ENCODE data around the gene SLC10A7.

SLC10A7 gene

GRCh38 chr4:146278986-146279385 is 242.8 kb downstream of the SLC10A7 start:
- Histone ChIP-seq H3K27ac (ENCODE audit: low read depth in 2 of 2, low read length in 2 of 2) (no peak overlapping the region), H3K4me1 (ENCODE audit: control insufficient read depth in 2 of 2, insufficient read depth in 2 of 2, low read length in 2 of 2) (no peaks in the 10 kb centered on the region), H3K27me3 (ENCODE audit: control insufficient read depth in 2 of 2, insufficient read depth in 2 of 2, low read length in 2 of 2) (no peaks in the 10 kb centered on the region), H3K4me3 (ENCODE audit: low read length in 2 of 2) (no peak overlapping the region), H3K9ac (ENCODE audit: low read depth in 1 of 2, low read length in 2 of 2) (no peak overlapping the region), H3K9me3 (ENCODE audit: control insufficient read depth in 2 of 2, low read length in 2 of 2) (no peaks in the 10 kb centered on the region), H3K36me3 (ENCODE audit: control insufficient read depth in 2 of 2, insufficient read depth in 2 of 2, low read length in 2 of 2) (no peaks in the 10 kb centered on the region)

GRCh38 chr4:146275370-146275769 is 246.4 kb downstream of the SLC10A7 start:
- no peak overlapping the region for H3K4me3 ChIP-seq (ENCODE audit: low read length in 2 of 2)
- H3K27ac ChIP-seq (ENCODE audit: low read depth in 2 of 2, low read length in 2 of 2): no peak overlapping the region
- no peak overlapping the region for H3K9ac ChIP-seq (ENCODE audit: low read depth in 1 of 2, low read length in 2 of 2)
- H3K27me3 ChIP-seq (ENCODE audit: control insufficient read depth in 2 of 2, insufficient read depth in 2 of 2, low read length in 2 of 2): no peaks in the 10 kb centered on the region
- H3K4me1 ChIP-seq (ENCODE audit: control insufficient read depth in 2 of 2, insufficient read depth in 2 of 2, low read length in 2 of 2): no peaks in the 10 kb centered on the region
- H3K36me3 ChIP-seq (ENCODE audit: control insufficient read depth in 2 of 2, insufficient read depth in 2 of 2, low read length in 2 of 2): no peaks in the 10 kb centered on the region
- H3K9me3 ChIP-seq (ENCODE audit: control insufficient read depth in 2 of 2, low read length in 2 of 2): no peaks in the 10 kb centered on the region

DNA sequence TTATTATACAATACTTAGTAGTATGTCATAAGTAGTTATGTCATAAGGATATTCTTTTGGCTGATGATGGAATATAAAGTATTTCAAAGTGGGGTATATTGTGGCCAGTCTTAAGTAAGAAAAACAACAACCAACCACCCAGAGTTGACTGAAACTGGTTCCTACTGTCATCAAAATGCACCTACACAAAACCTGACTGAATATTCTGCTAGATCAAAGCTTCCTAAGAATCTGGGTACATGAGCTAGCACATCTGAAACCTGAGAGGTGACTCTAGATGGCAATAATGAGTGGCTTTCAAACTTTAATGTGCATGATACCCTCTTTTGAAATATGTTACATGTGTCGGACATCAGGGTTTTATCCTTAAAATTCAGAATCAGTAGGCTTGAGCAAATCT is 247.0 kb downstream of the SLC10A7 start:
- Histone ChIP-seq H3K9ac (ENCODE audit: low read depth in 1 of 2, low read length in 2 of 2) (no peak overlapping the region), H3K27me3 (ENCODE audit: control insufficient read depth in 2 of 2, insufficient read depth in 2 of 2, low read length in 2 of 2) (no peaks in the 10 kb centered on the region), H3K9me3 (ENCODE audit: control insufficient read depth in 2 of 2, low read length in 2 of 2) (no peaks in the 10 kb centered on the region), H3K27ac (ENCODE audit: low read depth in 2 of 2, low read length in 2 of 2) (no peak overlapping the region), H3K4me3 (ENCODE audit: low read length in 2 of 2) (no peak overlapping the region), H3K36me3 (ENCODE audit: control insufficient read depth in 2 of 2, insufficient read depth in 2 of 2, low read length in 2 of 2) (no peaks in the 10 kb centered on the region), H3K4me1 (ENCODE audit: control insufficient read depth in 2 of 2, insufficient read depth in 2 of 2, low read length in 2 of 2) (no peaks in the 10 kb centered on the region)

DNA sequence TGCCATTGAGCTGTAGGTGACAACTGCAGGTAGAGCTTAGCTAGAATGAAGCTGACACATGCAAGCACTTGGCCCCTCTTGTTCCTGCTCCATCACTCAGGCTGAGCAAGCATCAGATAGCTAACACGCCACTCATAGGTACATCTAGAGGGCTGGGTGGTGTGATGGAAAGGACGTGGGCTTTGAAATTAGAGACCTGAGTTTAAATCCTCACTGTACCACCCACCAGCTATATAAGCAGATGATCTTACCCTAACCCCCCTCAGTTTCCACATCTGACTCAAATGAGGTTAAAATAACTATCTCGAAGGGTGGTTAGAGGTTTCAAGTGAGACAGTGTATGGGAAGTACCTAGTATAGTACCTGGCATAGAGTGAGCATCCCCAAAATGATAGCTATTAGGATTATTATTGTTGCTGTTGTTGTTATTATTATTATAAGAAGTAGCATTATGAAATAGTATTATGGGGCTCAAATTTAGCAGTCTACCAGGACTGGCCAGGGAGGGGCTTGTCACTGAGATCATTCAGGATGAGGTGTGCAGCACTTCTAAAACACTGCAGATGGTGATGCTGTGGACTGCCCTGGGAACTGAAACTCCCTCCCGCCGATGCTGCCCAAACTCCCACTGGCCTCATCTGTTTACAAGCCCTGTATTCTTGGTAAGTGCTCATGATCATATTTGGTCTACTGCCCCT is 248.4 kb downstream of the SLC10A7 start:
- no peaks in the 10 kb centered on the region for H3K27me3 ChIP-seq (ENCODE audit: control insufficient read depth in 2 of 2, insufficient read depth in 2 of 2, low read length in 2 of 2)
- H3K4me3 ChIP-seq (ENCODE audit: low read length in 2 of 2): no peak overlapping the region
- no peak overlapping the region for H3K9ac ChIP-seq (ENCODE audit: low read depth in 1 of 2, low read length in 2 of 2)

DNA sequence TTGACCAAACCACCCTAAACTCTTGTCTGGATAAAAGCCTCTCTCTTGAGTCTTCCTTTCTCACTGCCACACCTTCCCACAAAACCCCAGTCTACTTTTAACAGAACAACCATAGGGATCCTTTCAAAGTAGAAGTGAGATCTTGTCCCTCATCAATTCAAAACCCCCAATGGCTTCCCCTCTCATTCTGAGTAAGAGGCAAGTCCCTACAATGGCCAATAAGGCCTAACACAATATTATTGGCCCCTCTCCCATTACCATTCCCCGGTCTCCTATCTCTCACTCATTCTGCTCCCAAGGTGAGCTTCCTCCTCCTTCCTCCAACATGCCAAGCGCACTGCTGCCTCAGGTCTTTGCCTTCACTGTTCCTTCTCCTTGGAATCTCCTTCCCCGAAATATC is 250.3 kb downstream of the SLC10A7 start:
- H3K27ac ChIP-seq (ENCODE audit: low read depth in 2 of 2, low read length in 2 of 2): no peak overlapping the region
- no peak overlapping the region for H3K4me3 ChIP-seq (ENCODE audit: low read length in 2 of 2)
- no peaks in the 10 kb centered on the region for H3K4me1 ChIP-seq (ENCODE audit: control insufficient read depth in 2 of 2, insufficient read depth in 2 of 2, low read length in 2 of 2)
- no peak overlapping the region for H3K9ac ChIP-seq (ENCODE audit: low read depth in 1 of 2, low read length in 2 of 2)
- no peaks in the 10 kb centered on the region for H3K9me3 ChIP-seq (ENCODE audit: control insufficient read depth in 2 of 2, low read length in 2 of 2)
- H3K27me3 ChIP-seq (ENCODE audit: control insufficient read depth in 2 of 2, insufficient read depth in 2 of 2, low read length in 2 of 2): no peaks in the 10 kb centered on the region
- no peaks in the 10 kb centered on the region for H3K36me3 ChIP-seq (ENCODE audit: control insufficient read depth in 2 of 2, insufficient read depth in 2 of 2, low read length in 2 of 2)

More for the DNA sequence above, 248.4 kb downstream of the SLC10A7 start:
- H3K9me3 ChIP-seq (ENCODE audit: control insufficient read depth in 2 of 2, low read length in 2 of 2): no peaks in the 10 kb centered on the region
- H3K36me3 ChIP-seq (ENCODE audit: control insufficient read depth in 2 of 2, insufficient read depth in 2 of 2, low read length in 2 of 2): no peaks in the 10 kb centered on the region
- no peak overlapping the region for H3K27ac ChIP-seq (ENCODE audit: low read depth in 2 of 2, low read length in 2 of 2)
- no peaks in the 10 kb centered on the region for H3K4me1 ChIP-seq (ENCODE audit: control insufficient read depth in 2 of 2, insufficient read depth in 2 of 2, low read length in 2 of 2)

DNA sequence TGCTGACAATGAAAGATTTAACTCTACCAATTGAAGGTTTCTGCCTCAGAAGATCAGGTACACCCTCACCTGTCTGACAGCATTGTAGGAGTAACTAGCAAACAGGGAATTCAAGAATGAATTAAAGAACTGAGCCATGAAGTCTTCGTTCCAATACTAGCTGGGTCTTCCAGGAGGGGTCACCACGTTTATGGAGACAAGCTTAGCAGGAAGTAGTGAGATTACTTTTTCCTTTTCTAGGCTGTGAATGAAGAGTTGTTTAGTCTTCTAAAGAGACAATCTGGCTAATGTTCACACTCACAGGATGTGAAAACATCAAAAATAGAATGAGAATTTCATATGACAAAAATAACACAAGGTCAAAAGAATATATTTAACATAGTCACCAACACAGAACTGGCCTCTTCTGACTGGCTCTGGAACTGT is 252.5 kb downstream of the SLC10A7 start:
- no peak overlapping the region for H3K4me3 ChIP-seq (ENCODE audit: low read length in 2 of 2)
- no peaks in the 10 kb centered on the region for H3K36me3 ChIP-seq (ENCODE audit: control insufficient read depth in 2 of 2, insufficient read depth in 2 of 2, low read length in 2 of 2)
- no peak overlapping the region for H3K27ac ChIP-seq (ENCODE audit: low read depth in 2 of 2, low read length in 2 of 2)
- H3K9ac ChIP-seq (ENCODE audit: low read depth in 1 of 2, low read length in 2 of 2): no peak overlapping the region
- no peaks in the 10 kb centered on the region for H3K27me3 ChIP-seq (ENCODE audit: control insufficient read depth in 2 of 2, insufficient read depth in 2 of 2, low read length in 2 of 2)
- no peaks in the 10 kb centered on the region for H3K4me1 ChIP-seq (ENCODE audit: control insufficient read depth in 2 of 2, insufficient read depth in 2 of 2, low read length in 2 of 2)
- H3K9me3 ChIP-seq (ENCODE audit: control insufficient read depth in 2 of 2, low read length in 2 of 2): no peaks in the 10 kb centered on the region

DNA sequence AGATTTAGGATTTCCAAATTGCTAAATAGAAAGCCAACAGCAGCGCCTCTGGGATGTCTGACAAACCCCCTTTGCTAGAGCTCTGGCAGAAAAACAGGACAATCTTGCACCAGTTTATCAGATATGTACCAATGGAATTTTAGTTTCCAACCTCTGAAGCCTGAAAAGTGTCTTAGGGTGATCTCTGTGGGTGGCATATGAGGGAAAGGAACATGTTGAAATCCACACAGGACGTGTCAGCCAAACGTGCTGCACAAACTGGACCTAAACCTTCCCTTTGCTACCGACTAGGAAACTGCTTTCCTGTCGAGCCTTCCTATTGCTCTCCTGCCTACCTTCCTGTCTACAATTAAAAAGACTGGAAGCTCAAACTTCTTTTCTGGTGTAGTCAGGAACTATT is 253.9 kb downstream of the SLC10A7 start:
- H3K27ac ChIP-seq (ENCODE audit: low read depth in 2 of 2, low read length in 2 of 2): no peak overlapping the region
- H3K36me3 ChIP-seq (ENCODE audit: control insufficient read depth in 2 of 2, insufficient read depth in 2 of 2, low read length in 2 of 2): peaks cover 0 to 2% of the 10 kb centered on the region in 2 donors
- no peak overlapping the region for H3K4me3 ChIP-seq (ENCODE audit: low read length in 2 of 2)
- no peak overlapping the region for H3K9ac ChIP-seq (ENCODE audit: low read depth in 1 of 2, low read length in 2 of 2)
- H3K9me3 ChIP-seq (ENCODE audit: control insufficient read depth in 2 of 2, low read length in 2 of 2): no peaks in the 10 kb centered on the region
- H3K27me3 ChIP-seq (ENCODE audit: control insufficient read depth in 2 of 2, insufficient read depth in 2 of 2, low read length in 2 of 2): no peaks in the 10 kb centered on the region
- no peaks in the 10 kb centered on the region for H3K4me1 ChIP-seq (ENCODE audit: control insufficient read depth in 2 of 2, insufficient read depth in 2 of 2, low read length in 2 of 2)

DNA sequence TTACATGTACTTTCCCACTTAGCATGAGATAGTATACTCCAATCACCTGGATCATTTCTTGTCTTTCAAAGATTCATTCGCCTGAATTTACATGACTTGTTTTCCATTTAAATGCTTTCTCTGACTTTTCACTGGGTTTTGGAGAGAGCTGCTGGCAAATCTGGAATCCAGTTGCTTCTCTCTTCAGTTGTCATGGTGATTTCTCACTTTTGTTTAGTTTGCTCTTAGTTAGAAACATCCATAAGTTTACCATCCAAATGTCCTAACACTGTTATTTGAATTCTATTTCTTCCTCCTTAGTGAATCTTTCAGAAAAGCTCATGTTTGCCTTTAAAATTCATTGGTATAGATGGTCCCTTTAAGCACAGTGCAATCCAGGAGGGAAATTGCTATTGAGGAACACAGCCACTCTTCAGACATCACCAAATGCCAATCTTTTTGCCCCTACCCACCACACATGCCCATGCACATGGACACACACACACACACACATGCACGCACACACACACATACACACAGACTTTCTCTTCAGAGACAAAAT is 255.7 kb downstream of the SLC10A7 start:
- H3K27ac ChIP-seq (ENCODE audit: low read depth in 2 of 2, low read length in 2 of 2): no peak overlapping the region
- H3K4me3 ChIP-seq (ENCODE audit: low read length in 2 of 2): no peak overlapping the region

GRCh38 chr4:146263793-146264192 is 257.9 kb downstream of the SLC10A7 start:
- no peak overlapping the region for H3K9ac ChIP-seq (ENCODE audit: low read depth in 1 of 2, low read length in 2 of 2)

More for the DNA sequence above, 255.7 kb downstream of the SLC10A7 start:
- H3K36me3 ChIP-seq (ENCODE audit: control insufficient read depth in 2 of 2, insufficient read depth in 2 of 2, low read length in 2 of 2): peaks cover 0 to 2% of the 10 kb centered on the region in 2 donors
- no peaks in the 10 kb centered on the region for H3K4me1 ChIP-seq (ENCODE audit: control insufficient read depth in 2 of 2, insufficient read depth in 2 of 2, low read length in 2 of 2)
- no peaks in the 10 kb centered on the region for H3K27me3 ChIP-seq (ENCODE audit: control insufficient read depth in 2 of 2, insufficient read depth in 2 of 2, low read length in 2 of 2)
- H3K9ac ChIP-seq (ENCODE audit: low read depth in 1 of 2, low read length in 2 of 2): no peak overlapping the region
- no peaks in the 10 kb centered on the region for H3K9me3 ChIP-seq (ENCODE audit: control insufficient read depth in 2 of 2, low read length in 2 of 2)

GRCh38 chr4:146261041-146261440 is 260.7 kb downstream of the SLC10A7 start:
- Histone ChIP-seq H3K27me3 (ENCODE audit: control insufficient read depth in 2 of 2, insufficient read depth in 2 of 2, low read length in 2 of 2) (no peaks in the 10 kb centered on the region), H3K36me3 (ENCODE audit: control insufficient read depth in 2 of 2, insufficient read depth in 2 of 2, low read length in 2 of 2) (peaks cover 4 to 7% of the 10 kb centered on the region in 2 donors), H3K4me3 (ENCODE audit: low read length in 2 of 2) (no peak overlapping the region), H3K9me3 (ENCODE audit: control insufficient read depth in 2 of 2, low read length in 2 of 2) (no peaks in the 10 kb centered on the region), H3K27ac (ENCODE audit: low read depth in 2 of 2, low read length in 2 of 2) (no peak overlapping the region), H3K9ac (ENCODE audit: low read depth in 1 of 2, low read length in 2 of 2) (no peak overlapping the region), H3K4me1 (ENCODE audit: control insufficient read depth in 2 of 2, insufficient read depth in 2 of 2, low read length in 2 of 2) (no peaks in the 10 kb centered on the region)

More at GRCh38 chr4:146263793-146264192, 257.9 kb downstream of the SLC10A7 start:
- Histone ChIP-seq H3K27ac (ENCODE audit: low read depth in 2 of 2, low read length in 2 of 2) (no peak overlapping the region), H3K4me3 (ENCODE audit: low read length in 2 of 2) (no peak overlapping the region), H3K9me3 (ENCODE audit: control insufficient read depth in 2 of 2, low read length in 2 of 2) (no peaks in the 10 kb centered on the region), H3K36me3 (ENCODE audit: control insufficient read depth in 2 of 2, insufficient read depth in 2 of 2, low read length in 2 of 2) (peaks cover 0 to 2% of the 10 kb centered on the region in 2 donors), H3K27me3 (ENCODE audit: control insufficient read depth in 2 of 2, insufficient read depth in 2 of 2, low read length in 2 of 2) (no peaks in the 10 kb centered on the region), H3K4me1 (ENCODE audit: control insufficient read depth in 2 of 2, insufficient read depth in 2 of 2, low read length in 2 of 2) (no peaks in the 10 kb centered on the region)
